ENCODE data around the gene FITM2.
"Not testable (repeated sequence)": the region's sequence is repeated elsewhere in the genome, so short reads cannot be mapped to it uniquely, and the experiment has no call there.

DNA sequence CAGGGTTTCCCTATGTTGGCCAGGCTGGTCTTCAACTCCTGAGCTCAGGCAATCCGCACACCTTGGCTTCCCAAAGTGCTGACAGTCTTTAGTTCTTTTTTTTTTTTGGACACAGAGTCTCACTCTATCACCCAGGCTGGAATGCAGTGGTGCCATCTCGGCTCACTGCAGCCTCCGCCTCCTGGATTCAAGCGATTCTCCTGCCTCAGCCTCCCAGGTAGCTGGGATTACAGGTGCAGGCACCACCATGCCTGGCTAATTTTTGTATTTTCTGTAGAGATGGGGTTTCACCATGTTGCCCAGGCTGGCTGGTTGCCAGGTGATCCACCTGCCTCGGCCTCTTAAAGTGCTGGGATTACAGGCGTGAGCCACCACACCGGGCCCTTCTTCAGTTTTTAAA, 16.7 kb upstream of the FITM2 start:
- TF ChIP-seq, protein P1, sequence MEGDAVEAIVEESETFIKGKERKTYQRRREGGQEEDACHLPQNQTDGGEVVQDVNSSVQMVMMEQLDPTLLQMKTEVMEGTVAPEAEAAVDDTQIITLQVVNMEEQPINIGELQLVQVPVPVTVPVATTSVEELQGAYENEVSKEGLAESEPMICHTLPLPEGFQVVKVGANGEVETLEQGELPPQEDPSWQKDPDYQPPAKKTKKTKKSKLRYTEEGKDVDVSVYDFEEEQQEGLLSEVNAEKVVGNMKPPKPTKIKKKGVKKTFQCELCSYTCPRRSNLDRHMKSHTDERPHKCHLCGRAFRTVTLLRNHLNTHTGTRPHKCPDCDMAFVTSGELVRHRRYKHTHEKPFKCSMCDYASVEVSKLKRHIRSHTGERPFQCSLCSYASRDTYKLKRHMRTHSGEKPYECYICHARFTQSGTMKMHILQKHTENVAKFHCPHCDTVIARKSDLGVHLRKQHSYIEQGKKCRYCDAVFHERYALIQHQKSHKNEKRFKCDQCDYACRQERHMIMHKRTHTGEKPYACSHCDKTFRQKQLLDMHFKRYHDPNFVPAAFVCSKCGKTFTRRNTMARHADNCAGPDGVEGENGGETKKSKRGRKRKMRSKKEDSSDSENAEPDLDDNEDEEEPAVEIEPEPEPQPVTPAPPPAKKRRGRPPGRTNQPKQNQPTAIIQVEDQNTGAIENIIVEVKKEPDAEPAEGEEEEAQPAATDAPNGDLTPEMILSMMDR (IDR thresholded peaks at IDR 0.05; ENCODE audit: poor library complexity) = not testable (repeated sequence)
- not testable (repeated sequence) for TF ChIP-seq EZH2phosphoT487 (IDR thresholded peaks at IDR 0.05; ENCODE audit: low read depth, severe bottlenecking, unreplicated experiment)

All from hepatocyte (in vitro differentiated cells).